Measurements from ENCODE around the gene SLC6A16. TPM values are rescaled to one million over a fixed set of nuclear protein-coding genes. Genes with fewer than 3 reads are reported as not detected.
"Not testable (repeated sequence)": the region's sequence is repeated elsewhere in the genome, so short reads cannot be mapped to it uniquely, and the experiment has no call there.

The SLC6A16 gene
- total RNA-seq, 4 donors from 2014 or later, result 0.23 to 1.4 (median 0.34) TPM; not detected in 1

DNA sequence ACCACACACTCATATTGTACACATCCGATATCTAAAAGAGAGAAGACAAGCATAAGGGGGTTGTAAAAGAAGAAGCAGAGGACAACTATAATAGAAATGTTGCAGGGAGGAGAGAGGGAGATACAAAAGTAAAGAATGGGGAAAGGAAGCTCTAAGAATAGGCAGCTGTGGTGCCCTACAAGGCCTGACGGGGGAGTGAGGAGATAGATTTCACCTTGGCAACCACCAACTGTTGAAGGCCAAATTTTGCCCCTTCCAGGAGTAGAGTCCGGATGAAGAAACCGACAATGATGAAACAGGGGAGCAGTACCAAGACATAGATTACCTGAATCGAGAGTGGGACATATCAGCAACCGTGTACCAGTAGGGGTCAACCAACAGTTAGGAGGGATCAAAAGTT is 15.9 kb downstream of the SLC6A16 start:
- Histone ChIP-seq H3K27me3 (no peaks in the 10 kb centered on the region), H3K36me3 (peaks cover 6% of the 10 kb centered on the region), H3K27ac (no peak overlapping the region), H3K4me1 (no peaks in the 10 kb centered on the region), H3K9me3 (no peaks in the 10 kb centered on the region), H3K4me3 (no peak overlapping the region)
- TF ChIP-seq POLR2AphosphoS5 (IDR thresholded peaks at IDR 0.05), result no peak
- TF ChIP-seq, protein P1, sequence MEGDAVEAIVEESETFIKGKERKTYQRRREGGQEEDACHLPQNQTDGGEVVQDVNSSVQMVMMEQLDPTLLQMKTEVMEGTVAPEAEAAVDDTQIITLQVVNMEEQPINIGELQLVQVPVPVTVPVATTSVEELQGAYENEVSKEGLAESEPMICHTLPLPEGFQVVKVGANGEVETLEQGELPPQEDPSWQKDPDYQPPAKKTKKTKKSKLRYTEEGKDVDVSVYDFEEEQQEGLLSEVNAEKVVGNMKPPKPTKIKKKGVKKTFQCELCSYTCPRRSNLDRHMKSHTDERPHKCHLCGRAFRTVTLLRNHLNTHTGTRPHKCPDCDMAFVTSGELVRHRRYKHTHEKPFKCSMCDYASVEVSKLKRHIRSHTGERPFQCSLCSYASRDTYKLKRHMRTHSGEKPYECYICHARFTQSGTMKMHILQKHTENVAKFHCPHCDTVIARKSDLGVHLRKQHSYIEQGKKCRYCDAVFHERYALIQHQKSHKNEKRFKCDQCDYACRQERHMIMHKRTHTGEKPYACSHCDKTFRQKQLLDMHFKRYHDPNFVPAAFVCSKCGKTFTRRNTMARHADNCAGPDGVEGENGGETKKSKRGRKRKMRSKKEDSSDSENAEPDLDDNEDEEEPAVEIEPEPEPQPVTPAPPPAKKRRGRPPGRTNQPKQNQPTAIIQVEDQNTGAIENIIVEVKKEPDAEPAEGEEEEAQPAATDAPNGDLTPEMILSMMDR (IDR thresholded peaks at IDR 0.05), result no peak
- TF ChIP-seq POLR2A (IDR thresholded peaks at IDR 0.05), result no peak
- TF ChIP-seq EP300 (IDR thresholded peaks at IDR 0.05), result no peak
- 92% methylated on average over 6 of the region's 6 CpGs for WGBS
- no peak for DNase-seq (ENCODE audit: low spot score in 2 of 2)

DNA sequence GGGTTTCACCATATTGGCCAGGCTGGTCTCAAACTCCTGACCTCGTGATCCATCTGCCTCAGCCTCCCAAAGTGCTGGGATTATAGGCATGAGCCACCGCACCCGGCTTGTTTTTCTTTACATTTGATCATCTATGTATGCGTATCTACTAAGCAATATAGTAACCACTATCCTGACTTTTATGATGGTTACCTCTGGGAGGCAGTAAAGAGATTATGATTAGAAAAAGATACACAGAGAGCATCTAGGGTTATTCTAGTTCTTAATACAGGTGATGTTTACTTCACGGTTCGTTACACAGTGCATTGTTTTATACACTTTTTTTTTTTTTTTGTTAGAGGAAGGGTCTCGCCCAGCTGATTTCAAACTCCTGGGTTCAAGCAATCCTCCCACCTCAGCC is 18.3 kb downstream of the SLC6A16 start:
- DNase-seq (ENCODE audit: low spot score in 2 of 2); H3K27ac ChIP-seq; H3K9me3 ChIP-seq; H3K4me3 ChIP-seq; H3K4me1 ChIP-seq; H3K36me3 ChIP-seq; H3K27me3 ChIP-seq: not testable (repeated sequence)
- WGBS, result 74% methylated on average over 7 of the region's 7 CpGs

DNA sequence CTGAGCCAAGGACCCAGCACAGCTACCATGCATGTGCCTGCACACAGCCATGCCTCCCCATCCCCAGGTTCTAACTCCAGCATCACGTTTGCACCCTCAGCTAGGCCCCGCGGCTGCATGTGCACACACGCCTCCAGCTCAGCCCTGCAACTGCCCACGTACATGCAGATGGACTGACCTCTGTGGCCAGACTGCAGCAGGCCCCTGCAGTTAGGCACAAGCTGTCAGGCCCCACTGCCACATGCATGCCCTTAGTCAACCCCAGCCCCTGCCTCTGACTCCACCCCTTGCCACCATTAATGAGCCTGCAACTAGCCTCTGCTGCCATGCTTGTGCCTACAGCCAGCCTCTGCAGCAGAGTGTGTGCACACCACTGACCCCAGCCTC is 23.1 kb downstream of the SLC6A16 start:
- H3K36me3 ChIP-seq, result no peaks in the 10 kb centered on the region
- no peak overlapping the region for H3K4me3 ChIP-seq
- no peak for DNase-seq (ENCODE audit: low spot score in 2 of 2)
- H3K9me3 ChIP-seq, result no peaks in the 10 kb centered on the region
- TF ChIP-seq, protein P1 (IDR thresholded peaks at IDR 0.05), result no peak
- no peak for TF ChIP-seq POLR2AphosphoS5 (IDR thresholded peaks at IDR 0.05)
- no peak for TF ChIP-seq POLR2A (IDR thresholded peaks at IDR 0.05)
- 82% methylated on average over 5 of the region's 5 CpGs for WGBS
- no peaks in the 10 kb centered on the region for H3K27me3 ChIP-seq
- H3K4me1 ChIP-seq, result peaks cover 6% of the 10 kb centered on the region
- H3K27ac ChIP-seq, result no peak overlapping the region

DNA sequence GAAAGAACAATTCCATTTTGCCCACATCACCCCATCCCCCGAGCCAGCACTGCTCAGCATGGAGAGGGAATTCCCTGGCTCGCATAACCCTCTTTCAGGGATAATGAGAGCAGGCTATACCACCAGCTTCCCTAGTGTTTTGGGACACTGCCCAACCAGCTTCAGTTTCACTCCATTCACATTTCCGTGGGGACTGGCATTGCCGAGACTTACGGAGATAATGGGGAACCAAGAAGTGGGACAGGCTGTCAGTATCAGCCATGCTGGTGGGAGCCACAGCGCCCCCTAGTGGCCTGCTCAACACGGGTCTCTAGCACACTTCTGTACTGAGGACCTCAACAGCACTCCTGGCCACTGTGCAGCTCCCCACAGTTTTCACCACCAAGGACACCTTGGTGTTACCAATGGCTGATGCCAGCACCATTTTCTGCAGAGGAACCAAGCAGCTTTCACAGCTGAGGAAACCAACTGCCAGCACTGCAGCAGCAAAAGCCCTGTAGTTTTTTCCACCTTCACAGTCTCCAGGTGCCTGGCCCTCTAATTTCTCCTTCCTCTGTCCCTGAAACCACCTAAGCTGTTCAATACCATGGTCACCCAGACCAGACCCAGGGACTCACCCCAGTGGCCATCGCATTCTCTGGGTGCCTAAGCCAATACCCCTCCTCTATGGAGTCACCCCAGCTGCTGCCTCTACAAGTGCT is 23.7 kb downstream of the SLC6A16 start:
- H3K4me1 ChIP-seq, result peaks cover 6% of the 10 kb centered on the region
- WGBS, result 20% methylated on average over 8 of the region's 8 CpGs
- DNase-seq (ENCODE audit: low spot score in 2 of 2), result peak; percentile 82 to 89
- TF ChIP-seq EP300 (IDR thresholded peaks at IDR 0.05), result no peak
- TF ChIP-seq, protein P1 (IDR thresholded peaks at IDR 0.05), result peak; percentile 62 to 86
- no peaks in the 10 kb centered on the region for H3K9me3 ChIP-seq
- no peak overlapping the region for H3K27ac ChIP-seq
- peak overlapping the region; percentile 18 for H3K4me3 ChIP-seq
- H3K27me3 ChIP-seq, result no peaks in the 10 kb centered on the region
- no peaks in the 10 kb centered on the region for H3K36me3 ChIP-seq

DNA sequence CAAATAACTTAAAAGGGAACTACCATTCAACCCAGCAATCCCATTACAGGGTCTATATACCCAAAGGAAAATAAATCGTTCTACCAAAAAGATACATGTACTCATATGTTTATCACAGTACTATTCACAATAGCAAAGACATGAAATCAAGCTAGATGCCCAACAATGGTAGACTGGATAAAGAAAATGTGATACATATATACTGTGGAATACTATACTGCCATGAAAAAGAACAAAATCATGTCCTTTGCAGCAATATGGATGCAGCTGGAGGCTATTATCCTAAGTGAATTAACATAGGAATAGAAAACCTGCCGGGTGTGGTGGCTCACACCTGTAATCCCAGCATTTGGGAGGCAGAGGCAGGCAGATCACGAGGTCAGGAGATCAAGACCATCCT is 26.3 kb downstream of the SLC6A16 start:
- not testable (repeated sequence) for H3K27me3 ChIP-seq; H3K9me3 ChIP-seq; H3K4me3 ChIP-seq; H3K36me3 ChIP-seq; DNase-seq (ENCODE audit: low spot score in 2 of 2); H3K4me1 ChIP-seq; H3K27ac ChIP-seq
- 73% methylated on average over 3 of the region's 3 CpGs for WGBS

DNA sequence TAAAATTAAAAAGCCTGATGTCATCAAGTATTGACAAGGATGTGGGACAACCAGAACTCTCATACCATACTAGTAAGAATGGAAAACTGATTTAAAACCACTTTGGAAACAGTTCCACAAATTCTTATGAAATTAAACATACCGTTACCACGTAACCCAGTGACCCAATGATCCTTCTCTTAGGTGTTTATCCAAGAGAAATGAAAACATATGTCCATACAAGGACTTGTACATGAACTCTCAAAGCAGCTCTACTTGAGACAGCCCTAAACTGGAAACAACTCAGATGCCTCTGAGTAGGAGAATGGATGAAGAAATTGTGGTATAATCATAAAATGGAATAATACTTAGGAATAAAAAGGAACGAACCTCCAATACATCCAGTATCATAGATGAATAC is 27.6 kb downstream of the SLC6A16 start:
- no peak for DNase-seq (ENCODE audit: low spot score in 2 of 2)
- Histone ChIP-seq H3K27me3 (no peaks in the 10 kb centered on the region), H3K27ac (no peak overlapping the region), H3K9me3 (no peaks in the 10 kb centered on the region), H3K4me1 (peaks cover 6% of the 10 kb centered on the region), H3K4me3 (no peak overlapping the region), H3K36me3 (no peaks in the 10 kb centered on the region)
- TF ChIP-seq POLR2A (IDR thresholded peaks at IDR 0.05), result no peak
- TF ChIP-seq POLR2AphosphoS5 (IDR thresholded peaks at IDR 0.05), result no peak
- TF ChIP-seq, protein P1 (IDR thresholded peaks at IDR 0.05), result no peak
- no peak for TF ChIP-seq EP300 (IDR thresholded peaks at IDR 0.05)
- 91% methylated on average over 3 of the region's 3 CpGs for WGBS
